ENCODE results near the gene NPAS3.
A peak's percentile ranks its signal among the peaks of the same experiment; 100 is the strongest.

Gene NPAS3

GRCh38 chr14:33596211-33597080, 657.8 kb downstream of the NPAS3 start:
- intact Hi-C loops (cut with DNase I), result no loop called here
- no peak for DNase-seq

GRCh38 chr14:33598582-33598981, 659.9 kb downstream of the NPAS3 start:
- intact Hi-C loops (cut with DNase I), result no loop called here
- DNase-seq, result no peak

GRCh38 chr14:33602396-33602795, 663.7 kb downstream of the NPAS3 start:
- no peak for DNase-seq
- intact Hi-C loops (cut with DNase I), result no loop called here

- DNase-seq, result no peak
- intact Hi-C loops (cut with DNase I), result no loop called here
These were observed 667.9 kb downstream of the NPAS3 start for GRCh38 chr14:33606591-33606990.

GRCh38 chr14:33609582-33609981, 670.9 kb downstream of the NPAS3 start:
- intact Hi-C loops (cut with DNase I), result no loop called here

GRCh38 chr14:33610121-33610520, 671.4 kb downstream of the NPAS3 start:
- intact Hi-C loops (cut with DNase I), result no loop called here
- no peak for DNase-seq

More at GRCh38 chr14:33609582-33609981, 670.9 kb downstream of the NPAS3 start:
- peak in 3 of 42 donors; percentile 15 to 39 (median 18) for DNase-seq

- intact Hi-C loops (cut with DNase I), result no loop called here
- DNase-seq, result no peak
These were observed 672.9 kb downstream of the NPAS3 start for GRCh38 chr14:33611405-33612196.

- DNase-seq, result no peak
- intact Hi-C loops (cut with DNase I), result no loop called here
These were observed 673.5 kb downstream of the NPAS3 start for GRCh38 chr14:33612197-33612505.

GRCh38 chr14:33617154-33617553, 678.5 kb downstream of the NPAS3 start:
- no peak for DNase-seq
- intact Hi-C loops (cut with DNase I), result no loop called here

- no peak for DNase-seq
These were observed 679.9 kb downstream of the NPAS3 start for GRCh38 chr14:33618361-33619105.

GRCh38 chr14:33622496-33622895, 683.8 kb downstream of the NPAS3 start:
- DNase-seq, result no peak
- intact Hi-C loops (cut with DNase I), result no loop called here

More at GRCh38 chr14:33618361-33619105, 679.9 kb downstream of the NPAS3 start:
- intact Hi-C loops (cut with DNase I), result no loop called here

GRCh38 chr14:33629792-33630191, 691.1 kb downstream of the NPAS3 start:
- DNase-seq, result no peak
- intact Hi-C loops (cut with DNase I), result no loop called here

GRCh38 chr14:33631021-33631420, 692.3 kb downstream of the NPAS3 start:
- intact Hi-C loops (cut with DNase I), result no loop called here
- DNase-seq, result no peak

GRCh38 chr14:33631441-33631840, 692.8 kb downstream of the NPAS3 start:
- intact Hi-C loops (cut with DNase I), result no loop called here
- no peak for DNase-seq

- DNase-seq, result no peak
- intact Hi-C loops (cut with DNase I), result no loop called here
These were observed 696.0 kb downstream of the NPAS3 start for GRCh38 chr14:33634631-33635030.

- DNase-seq, result no peak
- intact Hi-C loops (cut with DNase I), result no loop called here
These were observed 698.0 kb downstream of the NPAS3 start for GRCh38 chr14:33636716-33637115.

- intact Hi-C loops (cut with DNase I), result no loop called here
- DNase-seq, result no peak
These were observed 703.4 kb downstream of the NPAS3 start for GRCh38 chr14:33642080-33642479.

- intact Hi-C loops (cut with DNase I), result no loop called here
- no peak for DNase-seq
These were observed 704.1 kb downstream of the NPAS3 start for GRCh38 chr14:33642691-33643244.

- intact Hi-C loops (cut with DNase I), result no loop called here
- no peak for DNase-seq
These were observed 704.9 kb downstream of the NPAS3 start for GRCh38 chr14:33643426-33644181.
